ENCODE data around the gene RCAN2.

DNA sequence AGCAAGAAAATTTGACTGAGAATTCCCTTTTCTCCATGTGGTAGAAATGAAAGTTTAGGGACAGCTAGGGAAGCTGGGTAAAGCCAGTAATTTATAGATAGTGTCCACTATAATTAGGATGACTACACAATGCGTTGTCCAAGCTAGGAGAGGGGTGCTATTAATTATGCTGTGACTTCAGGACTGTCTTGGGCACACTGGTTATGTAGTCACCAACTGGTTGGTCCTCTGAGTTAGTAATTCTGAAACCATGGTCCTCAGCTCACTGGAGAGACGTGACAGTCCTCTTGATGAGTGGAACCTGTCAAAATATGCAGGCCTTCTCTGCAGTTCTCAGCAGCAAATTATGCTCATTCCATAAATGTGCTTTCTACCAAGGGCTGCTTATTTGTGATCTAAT, 225.9 kb downstream of the RCAN2 start:
- TF ChIP-seq, protein P1, sequence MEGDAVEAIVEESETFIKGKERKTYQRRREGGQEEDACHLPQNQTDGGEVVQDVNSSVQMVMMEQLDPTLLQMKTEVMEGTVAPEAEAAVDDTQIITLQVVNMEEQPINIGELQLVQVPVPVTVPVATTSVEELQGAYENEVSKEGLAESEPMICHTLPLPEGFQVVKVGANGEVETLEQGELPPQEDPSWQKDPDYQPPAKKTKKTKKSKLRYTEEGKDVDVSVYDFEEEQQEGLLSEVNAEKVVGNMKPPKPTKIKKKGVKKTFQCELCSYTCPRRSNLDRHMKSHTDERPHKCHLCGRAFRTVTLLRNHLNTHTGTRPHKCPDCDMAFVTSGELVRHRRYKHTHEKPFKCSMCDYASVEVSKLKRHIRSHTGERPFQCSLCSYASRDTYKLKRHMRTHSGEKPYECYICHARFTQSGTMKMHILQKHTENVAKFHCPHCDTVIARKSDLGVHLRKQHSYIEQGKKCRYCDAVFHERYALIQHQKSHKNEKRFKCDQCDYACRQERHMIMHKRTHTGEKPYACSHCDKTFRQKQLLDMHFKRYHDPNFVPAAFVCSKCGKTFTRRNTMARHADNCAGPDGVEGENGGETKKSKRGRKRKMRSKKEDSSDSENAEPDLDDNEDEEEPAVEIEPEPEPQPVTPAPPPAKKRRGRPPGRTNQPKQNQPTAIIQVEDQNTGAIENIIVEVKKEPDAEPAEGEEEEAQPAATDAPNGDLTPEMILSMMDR (IDR thresholded peaks at IDR 0.05): no peak
- no peak for TF ChIP-seq POLR2AphosphoS5 (IDR thresholded peaks at IDR 0.05; ENCODE audit: low read depth, low read length)
- no peak for TF ChIP-seq SIN3A (IDR thresholded peaks at IDR 0.05; ENCODE audit: borderline replicate concordance, insufficient read depth, low read depth, low read length)
- no peak for TF ChIP-seq REST (IDR thresholded peaks at IDR 0.05; ENCODE audit: insufficient read depth in 1 of 2, low read depth in 2 of 2, low read length in 1 of 2)
- TF ChIP-seq TCF7L2 (IDR thresholded peaks at IDR 0.05; ENCODE audit: low read depth, low read length): no peak
